Right lobe of liver (tissue), 6 donors: ENCODE measurements around the gene BRINP3. TPM values are rescaled to one million over a fixed set of nuclear protein-coding genes. Genes with fewer than 3 reads are reported as not detected.
A peak's percentile ranks its signal among the peaks of the same experiment; 100 is the strongest.

Experiments used
- ATAC-seq, 4 donors: fragments of 200-7000 bp; cut with Tn5 transposase; one replicate each; pipeline ENCODE4 v1.9.1; 2020; ENCODE audit warnings: mild to moderate bottlenecking in 4 of 4, moderate library complexity in 4 of 4
- DNase-seq, 3 donors: peaks; one replicate each; pipeline ENCODE4 v3.0.0-alpha.2; 2020
- H3K27ac ChIP-seq, 3 donors: fragments of 200-600 bp; one replicate each; pipeline ENCODE4 v1.8.0; 2022
- H3K27me3 ChIP-seq, 2 donors: fragments of 200-600 bp; one replicate each; pipeline ENCODE4 v1.8.0; 2022
- H3K36me3 ChIP-seq, 4 donors: fragments of 200-600 bp; sonication (generic) in 1 of 4; one replicate each; pipeline versions ENCODE4 v1.5.1 to v1.8.0; 2017 to 2022; ENCODE audit warnings: control low read depth in 1 of 4
- H3K4me1 ChIP-seq, 4 donors: fragments of 200-600 bp; sonication (generic) in 1 of 4; one replicate each; pipeline versions ENCODE4 v1.5.1 to v1.8.0; 2017 to 2022; ENCODE audit warnings: control low read depth in 1 of 4
- H3K4me3 ChIP-seq, 3 donors: fragments of 200-600 bp; one replicate each; pipeline ENCODE4 v1.8.0; 2022
- H3K9me3 ChIP-seq, 4 donors: fragments of 200-600 bp; sonication (generic) in 1 of 4; one replicate each; pipeline versions ENCODE4 v1.5.1 to v1.8.0; 2017 to 2022; ENCODE audit warnings: control low read depth in 1 of 4
- CTCF ChIP-seq, 4 donors: fragments of 200-600 bp in 3 of 4; fragments of 450-650 bp in 1 of 4; IDR thresholded peaks; one replicate each; pipeline versions ENCODE4 v1.5.1 to v1.8.0; 2016 to 2022; ENCODE audit warnings: antibody characterized with exemption in 4 of 4, mild to moderate bottlenecking in 2 of 4
- POLR2A ChIP-seq: fragments of 450-650 bp; IDR thresholded peaks from one replicate; pipeline ENCODE4 v1.6.1; 2017; ENCODE audit warnings: antibody characterized with exemption, mild to moderate bottlenecking
- WGBS: methylation state at CpG from one replicate; pipeline ENCODE4 v1.1.6; 2018; ENCODE audit warnings: low coverage, low lambda C conversion rate; ENCODE audit not compliant: insufficient coverage; ENCODE audit errors: missing lambda C conversion rate; 5-methylcytosine and 5-hydroxymethylcytosine counted together
- intact Hi-C, 2 donors: fragments of 100-400 bp; cut with DNase I; formaldehyde crosslinking; loops; one replicate each; pipeline versions ENCODE4 v1.11.2 to v1.14.1; 2022
- total RNA-seq, 6 experiments: library from RNA; depleted of rRNA in 2 of 6; stranded (reverse); fragments of >200 nt in 2 of 6; fragmentation: NEBNext Ultra II Directional in 3 of 6; extraction: Animal tissue kit (Norgen Biotek cat#: 25700) in 3 of 6; gene quantifications; one replicate each; pipeline versions ENCODE4 v1.1.0 to v1.2.4, GENCODE V29; 2016 to 2023
- donor health status: DM: no; HTN: yes; CAD: no.
- donor health status: DM: no; HTN: no; CAD: no.
- donor health status: DM: no; HTN: no; CAD: no.
- donor health status: DM: no; HTN: yes; CAD: no.
- donor health status: DM: no; HTN: yes; CAD: no.

Gene BRINP3
- total RNA-seq, 6 experiments from 2014 or later = not detected

GRCh38 chr1:190098107-190098506, 379.6 kb downstream of the BRINP3 start:
- Histone ChIP-seq H3K4me1 (no peaks in the 10 kb centered on the region), H3K36me3 (no peaks in the 10 kb centered on the region), H3K27ac (no peak overlapping the region), H3K4me3 (no peak overlapping the region), H3K27me3 (no peaks in the 10 kb centered on the region), H3K9me3 (no peaks in the 10 kb centered on the region)
- 28% methylated on average over 7 of the region's 7 CpGs for WGBS
- intact Hi-C loops = no loop called here
- no peak for TF ChIP-seq CTCF (IDR thresholded peaks at IDR 0.05)
- no peak for TF ChIP-seq POLR2A
- no peak for DNase-seq
- ATAC-seq = peak in 1 of 4 donors; percentile 30

- H3K9me3 ChIP-seq = no peaks in the 10 kb centered on the region
- WGBS = 75% methylated on average over 1 of the region's 1 CpG
- H3K27ac ChIP-seq = no peak overlapping the region
- intact Hi-C loops = no loop called here
- ATAC-seq = no peak
- H3K36me3 ChIP-seq = no peaks in the 10 kb centered on the region
- no peak for DNase-seq
- TF ChIP-seq CTCF (IDR thresholded peaks at IDR 0.05) = no peak
- no peak for TF ChIP-seq POLR2A
- H3K4me3 ChIP-seq = no peak overlapping the region
- H3K4me1 ChIP-seq = no peaks in the 10 kb centered on the region
- H3K27me3 ChIP-seq = no peaks in the 10 kb centered on the region
Measured at GRCh38 chr1:190095596-190095995, 382.1 kb downstream of the BRINP3 start.

- H3K36me3 ChIP-seq = no peaks in the 10 kb centered on the region
- intact Hi-C loops = no loop called here
- no peak overlapping the region for H3K4me3 ChIP-seq
- 51% methylated on average over 5 of the region's 8 CpGs for WGBS
- DNase-seq (no peak), ATAC-seq (no peak)
- H3K4me1 ChIP-seq = no peaks in the 10 kb centered on the region
- no peaks in the 10 kb centered on the region for H3K27me3 ChIP-seq
- TF ChIP-seq POLR2A (no peak), CTCF (IDR thresholded peaks at IDR 0.05) (no peak)
- H3K9me3 ChIP-seq = no peaks in the 10 kb centered on the region
- H3K27ac ChIP-seq = no peak overlapping the region
Measured at GRCh38 chr1:190084552-190084951, 393.1 kb downstream of the BRINP3 start.

GRCh38 chr1:190068304-190068703, 409.4 kb downstream of the BRINP3 start:
- Histone ChIP-seq H3K36me3 (no peaks in the 10 kb centered on the region), H3K4me1 (no peaks in the 10 kb centered on the region), H3K9me3 (no peaks in the 10 kb centered on the region), H3K4me3 (no peak overlapping the region), H3K27ac (no peak overlapping the region), H3K27me3 (no peaks in the 10 kb centered on the region)
- no peak for TF ChIP-seq POLR2A
- no peak for TF ChIP-seq CTCF (IDR thresholded peaks at IDR 0.05)
- 44% methylated on average over 2 of the region's 2 CpGs for WGBS
- no peak for DNase-seq
- ATAC-seq = no peak
- intact Hi-C loops = no loop called here

- Histone ChIP-seq H3K36me3 (no peaks in the 10 kb centered on the region), H3K9me3 (no peaks in the 10 kb centered on the region), H3K4me3 (no peak overlapping the region), H3K27me3 (no peaks in the 10 kb centered on the region), H3K4me1 (no peaks in the 10 kb centered on the region), H3K27ac (no peak overlapping the region)
- 48% methylated on average over 3 of the region's 3 CpGs for WGBS
- no peak for DNase-seq
- intact Hi-C loops = no loop called here
- TF ChIP-seq CTCF (IDR thresholded peaks at IDR 0.05) = no peak
- TF ChIP-seq POLR2A = no peak
- no peak for ATAC-seq
Measured at GRCh38 chr1:190067592-190067991, 410.1 kb downstream of the BRINP3 start.
